Stomach (tissue), 9 donors: ENCODE results near the gene GPS1. TPM values are rescaled to one million over a fixed set of nuclear protein-coding genes. Genes with fewer than 3 reads are reported as not detected.

Experiments used
- DNase-seq, 2 donors: peaks; one replicate each; pipeline versions ENCODE4 v3.0.0 to v3.0.0-alpha.2; 2013 to 2019
- H3K27ac ChIP-seq, 5 donors: fragments of 200-600 bp in 4 of 5; sonication (generic) in 4 of 5; one replicate each; pipeline ENCODE4 v1.5.1; 2013 to 2019; ENCODE audit warnings: mild to moderate bottlenecking in 1 of 5, moderate library complexity in 1 of 5
- H3K27me3 ChIP-seq, 3 donors: fragments of 200-600 bp; sonication (generic); one replicate each; pipeline ENCODE4 v1.5.1; 2017 to 2019; ENCODE audit warnings: mixed run types in 1 of 3
- H3K36me3 ChIP-seq, 4 donors: fragments of 200-600 bp; sonication (generic); 1 replicate in 3 of 4; 2 replicates in 1 of 4; pipeline ENCODE4 v1.5.1; 2016 to 2019
- H3K4me1 ChIP-seq, 4 donors: fragments of 200-600 bp; sonication (generic); one replicate each; pipeline ENCODE4 v1.5.1; 2016 to 2019
- H3K4me3 ChIP-seq, 4 donors: fragments of 200-600 bp; sonication (generic) in 3 of 4; one replicate each; pipeline ENCODE4 v1.5.1; 2016 to 2019; ENCODE audit warnings: mild to moderate bottlenecking in 1 of 4
- H3K9me3 ChIP-seq, 4 donors: fragments of 200-600 bp; sonication (generic); one replicate each; pipeline ENCODE4 v1.5.1; 2016 to 2019
- EP300 ChIP-seq: sonication (generic); formaldehyde crosslinking; IDR thresholded peaks from one replicate; pipeline ENCODE4 v1.6.1; 2017; ENCODE audit warnings: antibody characterized with exemption
- POLR2A ChIP-seq, 4 donors: fragments of 450-650 bp; IDR thresholded peaks; one replicate each; pipeline ENCODE4 v1.6.1; 2016; ENCODE audit warnings: antibody characterized with exemption in 4 of 4, control low read depth in 2 of 4, mild to moderate bottlenecking in 1 of 4, moderate library complexity in 1 of 4
- POLR2AphosphoS5 ChIP-seq, 3 donors: sonication (generic); formaldehyde crosslinking; IDR thresholded peaks; one replicate each; pipeline ENCODE4 v1.6.1; 2016; ENCODE audit warnings: antibody characterized with exemption in 3 of 3
- WGBS, 5 donors: extraction: QIAGEN DNeasy Blood & Tissue Kit in 3 of 5; methylation state at CpG; one replicate each; pipeline versions ENCODE4 v1.1.5 to v1.1.7; 2013 to 2018; 5-methylcytosine and 5-hydroxymethylcytosine counted together
- intact Hi-C: fragments of 100-400 bp; cut with DNase I; formaldehyde crosslinking; loops from one replicate; pipeline ENCODE4 v1.15.1; 2023; ENCODE audit warnings: low total_unique reads
- polyA plus RNA-seq, 3 donors: library from polyadenylated mRNA; stranded (reverse); fragments of 200-250 nt; gene quantifications; one replicate each; pipeline ENCODE4 v1.2.3, GENCODE V29; 2013
- total RNA-seq, 5 donors: library from RNA; depleted of rRNA; stranded (reverse); fragments of >200 nt; gene quantifications; one replicate each; pipeline versions ENCODE4 v1.1.0 to v1.2.3, GENCODE V29; 2014 to 2016
- TF ChIP-seq, protein P1 (sequence below), 7 experiments: fragments of 450-650 bp in 4 of 7; fragments of 200-600 bp in 3 of 7; sonication (generic) in 3 of 7; IDR thresholded peaks; one replicate each; pipeline ENCODE4 v1.5.1; 2016 to 2019; ENCODE audit warnings: antibody characterized with exemption in 7 of 7, control low read depth in 2 of 7, mild to moderate bottlenecking in 1 of 7
- donor health status: healthy with polysubstance abuse.
- donor health status: Bipolar disorder and iron deficiency.
- donor health status: healthy.

GPS1 gene
- total and polyA plus RNA-seq, 8 donors: 28.0 to 329 (median 101) TPM

DNA sequence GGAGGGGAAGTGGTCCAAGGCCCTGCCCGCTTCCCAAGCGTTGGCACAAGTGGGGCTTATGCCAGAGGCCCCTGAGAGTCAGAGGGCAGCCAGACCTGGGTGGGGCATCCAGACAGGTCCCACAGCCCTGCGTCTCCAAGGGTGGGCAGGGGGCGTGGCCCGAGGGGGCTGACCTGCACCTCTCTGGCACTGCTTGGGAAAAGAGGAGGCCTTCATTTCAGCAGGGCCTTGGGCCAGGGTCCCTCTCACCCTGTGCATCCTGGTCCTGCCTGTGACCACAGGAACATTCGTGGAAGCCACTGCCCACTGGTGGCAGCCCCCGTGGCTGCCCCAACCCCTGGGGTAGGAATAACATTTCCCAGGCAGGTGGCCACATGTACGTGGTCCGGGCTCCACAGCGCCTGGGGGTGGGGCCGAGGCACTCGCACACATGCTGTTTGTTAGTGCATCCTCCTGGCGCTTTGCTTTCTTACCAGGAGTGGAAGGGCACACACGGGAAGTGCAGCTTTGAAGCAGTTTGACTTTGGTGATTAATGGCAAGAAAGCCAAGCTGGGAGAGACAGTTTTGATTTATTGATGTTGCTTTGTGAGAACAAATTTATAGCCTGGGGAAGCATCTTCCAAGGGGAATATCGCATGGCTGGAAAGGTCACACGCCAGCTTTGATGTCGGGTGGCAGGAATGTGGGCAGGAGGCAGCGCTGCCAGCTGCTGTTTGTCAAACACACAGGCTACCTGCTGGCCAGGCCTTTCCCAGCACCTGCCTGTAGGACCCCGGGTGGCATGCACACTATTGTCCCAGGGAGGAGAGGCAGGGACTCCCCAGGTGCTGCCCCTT is 33.3 kb upstream of the GPS1 start:
- peaks cover 29 to 55% (median 51%) of the 10 kb centered on the region in 4 donors for H3K4me1 ChIP-seq
- peaks cover 0 to 23% (median 15%) of the 10 kb centered on the region in 4 donors for H3K36me3 ChIP-seq
- H3K9me3 ChIP-seq: no peaks in the 10 kb centered on the region
- intact Hi-C loops: loop anchor here (5.0 kb wide), 1 partner anchor 56 kb away; the partner anchor contains the start of gene NOTUM
- no peak overlapping the region for H3K4me3 ChIP-seq
- peak overlapping the region in 1 of 5 donors; percentile 12 for H3K27ac ChIP-seq
- H3K27me3 ChIP-seq: no peaks in the 10 kb centered on the region
- WGBS, 5 donors: 42 to 61% (median 57%) methylated on average over 12 to 19 of the region's 19 CpGs
- peak in 1 of 2 donors; percentile 70 for DNase-seq
- no peak for TF ChIP-seq EP300
- TF ChIP-seq, protein P1, sequence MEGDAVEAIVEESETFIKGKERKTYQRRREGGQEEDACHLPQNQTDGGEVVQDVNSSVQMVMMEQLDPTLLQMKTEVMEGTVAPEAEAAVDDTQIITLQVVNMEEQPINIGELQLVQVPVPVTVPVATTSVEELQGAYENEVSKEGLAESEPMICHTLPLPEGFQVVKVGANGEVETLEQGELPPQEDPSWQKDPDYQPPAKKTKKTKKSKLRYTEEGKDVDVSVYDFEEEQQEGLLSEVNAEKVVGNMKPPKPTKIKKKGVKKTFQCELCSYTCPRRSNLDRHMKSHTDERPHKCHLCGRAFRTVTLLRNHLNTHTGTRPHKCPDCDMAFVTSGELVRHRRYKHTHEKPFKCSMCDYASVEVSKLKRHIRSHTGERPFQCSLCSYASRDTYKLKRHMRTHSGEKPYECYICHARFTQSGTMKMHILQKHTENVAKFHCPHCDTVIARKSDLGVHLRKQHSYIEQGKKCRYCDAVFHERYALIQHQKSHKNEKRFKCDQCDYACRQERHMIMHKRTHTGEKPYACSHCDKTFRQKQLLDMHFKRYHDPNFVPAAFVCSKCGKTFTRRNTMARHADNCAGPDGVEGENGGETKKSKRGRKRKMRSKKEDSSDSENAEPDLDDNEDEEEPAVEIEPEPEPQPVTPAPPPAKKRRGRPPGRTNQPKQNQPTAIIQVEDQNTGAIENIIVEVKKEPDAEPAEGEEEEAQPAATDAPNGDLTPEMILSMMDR (IDR thresholded peaks at IDR 0.05): no peak
- no peak for TF ChIP-seq POLR2AphosphoS5 (IDR thresholded peaks at IDR 0.05)
- TF ChIP-seq POLR2A (IDR thresholded peaks at IDR 0.05): no peak

DNA sequence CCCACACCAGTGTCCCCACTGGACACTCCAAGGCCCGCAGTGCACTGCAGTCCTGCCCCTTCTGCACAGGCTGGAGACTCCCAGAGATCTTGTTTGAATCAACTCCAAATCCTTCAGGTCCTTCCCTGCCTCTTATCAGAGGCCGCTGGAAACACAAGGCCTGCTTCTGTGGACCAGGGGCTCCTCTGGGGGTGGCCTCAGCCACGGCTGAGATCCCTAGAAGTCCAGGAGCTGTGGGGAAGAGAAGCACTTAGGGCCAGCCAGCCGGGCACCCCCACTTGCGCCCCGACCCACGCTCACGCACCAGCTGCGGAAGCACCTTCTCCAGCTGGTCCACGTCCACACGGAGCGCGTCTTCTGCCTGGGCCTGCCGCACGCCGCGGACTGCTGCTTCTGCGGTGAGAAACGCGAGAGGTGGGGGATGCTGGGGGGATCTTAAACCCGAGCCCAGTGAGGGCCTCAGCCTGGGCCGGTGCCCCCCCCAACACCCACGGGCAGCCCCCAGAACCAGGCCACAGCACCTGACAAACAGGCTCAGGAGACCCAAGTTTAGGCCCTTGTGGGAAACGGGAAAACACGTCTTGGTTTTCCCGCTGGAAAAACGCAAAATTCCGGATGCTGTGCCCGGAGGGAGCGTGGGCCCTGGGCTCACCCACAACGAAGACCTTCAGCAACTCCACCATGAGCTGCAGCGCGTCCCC is 32.6 kb upstream of the GPS1 start:
- Histone ChIP-seq H3K27me3 (no peaks in the 10 kb centered on the region), H3K9me3 (no peaks in the 10 kb centered on the region), H3K36me3 (peaks cover 0 to 17% (median 15%) of the 10 kb centered on the region in 4 donors), H3K4me3 (no peak overlapping the region), H3K27ac (peak overlapping the region in 1 of 5 donors; percentile 6), H3K4me1 (peaks cover 36 to 60% (median 55%) of the 10 kb centered on the region in 4 donors)
- WGBS, 5 donors: 75 to 84% (median 76%) methylated on average over 16 to 33 of the region's 33 CpGs
- TF ChIP-seq, protein P1 (IDR thresholded peaks at IDR 0.05): no peak
- TF ChIP-seq EP300 (no peak), POLR2A (IDR thresholded peaks at IDR 0.05) (no peak), POLR2AphosphoS5 (IDR thresholded peaks at IDR 0.05) (no peak)
- intact Hi-C loops: loop anchor here (5.0 kb wide), 1 partner anchor 57 kb away; the partner anchor contains the start of gene NOTUM
- no peak for DNase-seq

- 55 to 80% (median 59%) methylated on average over 19 to 34 of the region's 34 CpGs for WGBS, 5 donors
Observed at GRCh38 chr17:82019690-82020571, 31.8 kb upstream of the GPS1 start.

More at GRCh38 chr17:82019690-82020571, 31.8 kb upstream of the GPS1 start:
- no peak for TF ChIP-seq POLR2A (IDR thresholded peaks at IDR 0.05)
- TF ChIP-seq, protein P1 (IDR thresholded peaks at IDR 0.05): peak in 4 of 7 experiments; percentile 7 to 67 (median 56)
- TF ChIP-seq POLR2AphosphoS5 (IDR thresholded peaks at IDR 0.05): no peak
- TF ChIP-seq EP300: no peak
- no peaks in the 10 kb centered on the region for H3K27me3 ChIP-seq
- no peak overlapping the region for H3K4me3 ChIP-seq
- peaks cover 0 to 17% (median 15%) of the 10 kb centered on the region in 4 donors for H3K36me3 ChIP-seq
- H3K27ac ChIP-seq: no peak overlapping the region
- peak; percentile 63 to 73 for DNase-seq
- intact Hi-C loops: loop anchor here (5.0 kb wide), 1 partner anchor 58 kb away; the partner anchor contains the start of gene NOTUM
- peaks cover 40 to 68% (median 62%) of the 10 kb centered on the region in 4 donors for H3K4me1 ChIP-seq
- H3K9me3 ChIP-seq: no peaks in the 10 kb centered on the region
